Fibroblast of villous mesenchyme (primary cell): ENCODE measurements around the gene AKT3. TPM values are rescaled to one million over a fixed set of nuclear protein-coding genes. Genes with fewer than 3 reads are reported as not detected.
"Not testable (repeated sequence)": the region's sequence is repeated elsewhere in the genome, so short reads cannot be mapped to it uniquely, and the experiment has no call there.

ENCODE experiments used
- DNase-seq: peaks from one replicate; pipeline ENCODE4 v3.0.0-alpha.2; 2010; ENCODE audit warnings: low read depth
- H3K4me3 ChIP-seq: 2 replicates; pipeline ENCODE4 v1.5.1; 2011; ENCODE audit warnings: low read depth, mild to moderate bottlenecking, low read length
- CTCF ChIP-seq: IDR thresholded peaks from 2 replicates; pipeline ENCODE4 v1.5.1; 2012; ENCODE audit warnings: low read depth, mild to moderate bottlenecking, low read length; ENCODE audit not compliant: insufficient read depth
- total RNA-seq: library from RNA; depleted of rRNA; stranded (reverse); fragments of >200 nt; gene quantifications from 2 replicates; pipeline ENCODE4 v1.2.3, GENCODE V29; 2012

Gene AKT3
- total RNA-seq, 1 donor: 38.0 TPM

- no peak overlapping the region for H3K4me3 ChIP-seq
- peak; percentile 44 for DNase-seq
- TF ChIP-seq CTCF: no peak
Observed at GRCh38 chr1:243791586-243792267, 58.3 kb downstream of the AKT3 start.

GRCh38 chr1:243790404-243790803 is 59.6 kb downstream of the AKT3 start:
- TF ChIP-seq CTCF: no peak
- H3K4me3 ChIP-seq: no peak overlapping the region
- no peak for DNase-seq

GRCh38 chr1:243786531-243786930 is 63.5 kb downstream of the AKT3 start:
- TF ChIP-seq CTCF: no peak

GRCh38 chr1:243784506-243784905 is 65.5 kb downstream of the AKT3 start:
- no peak for TF ChIP-seq CTCF
- no peak for DNase-seq
- H3K4me3 ChIP-seq: no peak overlapping the region

More at GRCh38 chr1:243786531-243786930, 63.5 kb downstream of the AKT3 start:
- no peak overlapping the region for H3K4me3 ChIP-seq
- DNase-seq: peak; percentile 14

GRCh38 chr1:243783714-243784113 is 66.3 kb downstream of the AKT3 start:
- H3K4me3 ChIP-seq: no peak overlapping the region
- TF ChIP-seq CTCF: no peak
- no peak for DNase-seq

- not testable (repeated sequence) for H3K4me3 ChIP-seq, DNase-seq
Observed at GRCh38 chr1:243772361-243773050, 77.5 kb downstream of the AKT3 start.

- DNase-seq: no peak
- no peak overlapping the region for H3K4me3 ChIP-seq
- TF ChIP-seq CTCF: no peak
Observed at GRCh38 chr1:243770860-243771259, 79.2 kb downstream of the AKT3 start.
